H9 (cell line): ENCODE results near the gene KCTD18. TPM values are rescaled to one million over a fixed set of nuclear protein-coding genes. Genes with fewer than 3 reads are reported as not detected.

Source experiments
- DNase-seq: peaks from one replicate; pipeline ENCODE4 v3.0.0-alpha.2; 2017
- H2AFZ ChIP-seq: one replicate; pipeline ENCODE4 v1.6.1; 2013; ENCODE audit warnings: mild to moderate bottlenecking, low read length, control low read depth, moderate library complexity
- H2AK5ac ChIP-seq: 2 replicates; pipeline ENCODE4 v1.6.1; 2013; ENCODE audit warnings: low read length, control low read depth, mixed read lengths; ENCODE audit not compliant: insufficient read length
- H2BK120ac ChIP-seq: one replicate; pipeline ENCODE4 v1.6.1; 2013; ENCODE audit warnings: low read depth, mild to moderate bottlenecking, low read length, control low read depth, inconsistent platforms; ENCODE audit not compliant: poor library complexity, severe bottlenecking
- H2BK12ac ChIP-seq: 2 replicates; pipeline ENCODE4 v1.6.1; 2013; ENCODE audit warnings: low read length, control low read depth, mixed read lengths, low read depth; ENCODE audit not compliant: insufficient read length
- H2BK15ac ChIP-seq: 2 replicates; pipeline ENCODE4 v1.6.1; 2013; ENCODE audit warnings: low read depth, low read length, control low read depth
- H2BK20ac ChIP-seq: one replicate; pipeline ENCODE4 v1.6.1; 2013; ENCODE audit warnings: low read depth, mild to moderate bottlenecking, low read length, control low read depth, inconsistent platforms; ENCODE audit not compliant: poor library complexity, severe bottlenecking
- H2BK5ac ChIP-seq: 2 replicates; pipeline ENCODE4 v1.6.1; 2013; ENCODE audit warnings: low read length, control low read depth, mixed read lengths; ENCODE audit not compliant: insufficient read length
- H3K14ac ChIP-seq: 2 replicates; pipeline ENCODE4 v1.6.1; 2013; ENCODE audit warnings: low read length, control low read depth; ENCODE audit not compliant: insufficient read depth
- H3K18ac ChIP-seq: 2 replicates; pipeline ENCODE4 v1.6.1; 2013; ENCODE audit warnings: low read depth, mild to moderate bottlenecking, mixed read lengths, low read length, control low read depth; ENCODE audit not compliant: insufficient read length
- H3K23ac ChIP-seq: 2 replicates; pipeline ENCODE4 v1.6.1; 2013; ENCODE audit warnings: low read length, control low read depth, mixed read lengths, low read depth; ENCODE audit not compliant: insufficient read length
- H3K23me2 ChIP-seq: 2 replicates; pipeline ENCODE4 v1.6.1; 2013; ENCODE audit warnings: low read depth, mild to moderate bottlenecking, mixed read lengths, low read length, control low read depth; ENCODE audit not compliant: insufficient read length, poor library complexity, severe bottlenecking
- H3K27ac ChIP-seq: 2 replicates; pipeline ENCODE4 v1.5.1; 2013; ENCODE audit warnings: low read length, control low read depth, mixed read lengths, low read depth; ENCODE audit not compliant: insufficient read length
- H3K27me3 ChIP-seq: 2 replicates; pipeline ENCODE4 v1.6.1; 2013; ENCODE audit warnings: low read length, control low read depth, inconsistent platforms; ENCODE audit not compliant: insufficient read depth
- H3K4ac ChIP-seq: 2 replicates; pipeline ENCODE4 v1.6.1; 2013; ENCODE audit warnings: low read depth, mild to moderate bottlenecking, control low read depth, inconsistent platforms, low read length, moderate library complexity
- H3K4me1 ChIP-seq: 2 replicates; pipeline ENCODE4 v1.6.1; 2013; ENCODE audit warnings: low read length, control low read depth, inconsistent platforms; ENCODE audit not compliant: insufficient read depth
- H3K4me2 ChIP-seq: 2 replicates; pipeline ENCODE4 v1.6.1; 2013; ENCODE audit warnings: low read length, control low read depth, mixed read lengths; ENCODE audit not compliant: insufficient read length, insufficient read depth
- H3K56ac ChIP-seq: 2 replicates; pipeline ENCODE4 v1.6.1; 2013; ENCODE audit warnings: low read depth, mild to moderate bottlenecking, mixed read lengths, low read length, control low read depth; ENCODE audit not compliant: insufficient read length
- H3K79me1 ChIP-seq: 2 replicates; pipeline ENCODE4 v1.6.1; 2013; ENCODE audit warnings: low read depth, mild to moderate bottlenecking, moderate library complexity, low read length, control low read depth, inconsistent platforms; ENCODE audit not compliant: insufficient read depth, poor library complexity, severe bottlenecking
- H3K79me2 ChIP-seq: 2 replicates; pipeline ENCODE4 v1.6.1; 2013; ENCODE audit warnings: low read length, control low read depth, inconsistent platforms; ENCODE audit not compliant: insufficient read depth
- H3K9ac ChIP-seq: 2 replicates; pipeline ENCODE4 v1.6.1; 2013; ENCODE audit warnings: low read length, control low read depth, mixed read lengths; ENCODE audit not compliant: insufficient read length; ENCODE audit errors: extremely low read depth
- H3K9me3 ChIP-seq: one replicate; pipeline ENCODE4 v1.6.1; 2013; ENCODE audit warnings: low read depth, low read length, inconsistent platforms; ENCODE audit not compliant: control insufficient read depth
- H3T11ph ChIP-seq: one replicate; pipeline ENCODE4 v1.6.1; 2013; ENCODE audit warnings: mild to moderate bottlenecking, low read length, control low read depth, inconsistent platforms
- H4K20me1 ChIP-seq: one replicate; pipeline ENCODE4 v1.6.1; 2013; ENCODE audit not compliant: control insufficient read depth, insufficient read length, insufficient read depth
- H4K5ac ChIP-seq: 2 replicates; pipeline ENCODE4 v1.6.1; 2013; ENCODE audit warnings: low read depth, mild to moderate bottlenecking, mixed read lengths, low read length, control low read depth; ENCODE audit not compliant: insufficient read length
- H4K8ac ChIP-seq: replicated peaks from 2 replicates; pipeline ENCODE4 v1.6.1; 2013; ENCODE audit warnings: low read length, control low read depth, mixed read lengths, low read depth; ENCODE audit not compliant: insufficient read length
- H4K91ac ChIP-seq: 2 replicates; pipeline ENCODE4 v1.6.1; 2013; ENCODE audit warnings: low read depth, mild to moderate bottlenecking, moderate library complexity, mixed read lengths, low read length, control low read depth; ENCODE audit not compliant: insufficient read length
- H3K27ac Mint-ChIP-seq, 3 experiments: 2 replicates in 2 of 3; 3 replicates in 1 of 3; pipeline ENCODE4 v1.8.0; 2020 to 2021; ENCODE audit warnings: mixed read lengths in 3 of 3, mild to moderate bottlenecking in 1 of 3, moderate library complexity in 1 of 3
- H3K27me3 Mint-ChIP-seq: 2 replicates; pipeline ENCODE4 v1.8.0; 2021; ENCODE audit warnings: low read depth, mild to moderate bottlenecking, moderate library complexity, mixed read lengths
- H3K36me3 Mint-ChIP-seq, 3 experiments: 2 replicates in 2 of 3; 3 replicates in 1 of 3; pipeline ENCODE4 v1.8.0; 2020 to 2021; ENCODE audit warnings: low read depth in 3 of 3, mixed read lengths in 3 of 3; ENCODE audit not compliant: insufficient read depth in 1 of 3
- H3K4me1 Mint-ChIP-seq, 2 experiments: 2 replicates each; pipeline ENCODE4 v1.8.0; 2020; ENCODE audit warnings: mixed read lengths in 2 of 2
- H3K4me3 Mint-ChIP-seq, 2 experiments: 2 replicates in 1 of 2; 3 replicates in 1 of 2; pipeline ENCODE4 v1.8.0; 2020 to 2021; ENCODE audit warnings: mild to moderate bottlenecking in 2 of 2, mixed read lengths in 2 of 2, moderate library complexity in 1 of 2
- H3K9me3 Mint-ChIP-seq, 2 experiments: 2 replicates in 1 of 2; 3 replicates in 1 of 2; pipeline ENCODE4 v1.8.0; 2020; ENCODE audit warnings: mild to moderate bottlenecking in 2 of 2, mixed read lengths in 2 of 2, moderate library complexity in 1 of 2
- CTCF ChIP-seq: fragments of 200-600 bp; sonication (generic); conservative IDR thresholded peaks from 3 replicates; pipeline ENCODE4 v1.8.0; 2021; ENCODE audit warnings: antibody characterized with exemption, mild to moderate bottlenecking
- WGBS: extraction: QIAGEN DNeasy Blood & Tissue Kit; methylation state at CpG from one replicate; pipeline ENCODE4 v1.1.7; 2013; ENCODE audit warnings: missing lambda C conversion rate, low lambda C conversion rate, mixed read lengths; ENCODE audit not compliant: insufficient read length; ENCODE audit errors: extremely low coverage; 5-methylcytosine and 5-hydroxymethylcytosine counted together
- total RNA-seq: library from RNA; stranded (reverse); gene quantifications from 2 replicates; pipeline ENCODE4 v1.2.1, GENCODE V29; 2021

KCTD18 gene
- total RNA-seq, 1 experiment from 2014 or later = 4.9 TPM

GRCh38 chr2:200483729-200484198 is 26.1 kb downstream of the KCTD18 start:
- Histone ChIP-seq H3K14ac (no peak overlapping the region), H3K9ac (no peak overlapping the region), H3K79me2 (no peaks in the 10 kb centered on the region), H2BK120ac (no peak overlapping the region), H3K4me1 (peaks cover 4% of the 10 kb centered on the region), H3K4me2 (no peak overlapping the region), H3K23ac (no peak overlapping the region), H3K27ac (no peak overlapping the region), H3K18ac (no peak overlapping the region), H3K56ac (no peak overlapping the region), H4K91ac (no peak overlapping the region), H2AK5ac (no peak overlapping the region), H4K20me1 (no peaks in the 10 kb centered on the region), H3K23me2 (no peaks in the 10 kb centered on the region), H3K4ac (no peak overlapping the region), H2BK12ac (no peak overlapping the region), H2BK20ac (no peak overlapping the region), H4K5ac (no peak overlapping the region), H2BK15ac (no peak overlapping the region), H3K9me3 (no peaks in the 10 kb centered on the region), H4K8ac (no peak overlapping the region), H3T11ph (no peak overlapping the region), H2BK5ac (no peak overlapping the region), H3K79me1 (no peaks in the 10 kb centered on the region), H3K27me3 (no peaks in the 10 kb centered on the region), H2AFZ (no peak overlapping the region)
- Mint-ChIP-seq H3K36me3 (peaks cover 3 to 10% (median 5%) of the 10 kb centered on the region in 3 experiments; a peak in 4 of 7 replicates), H3K27me3 (no peaks in the 10 kb centered on the region; the same call in 1 of the 2 replicates), H3K4me3 (no peak overlapping the region), H3K9me3 (no peaks in the 10 kb centered on the region), H3K27ac (no peak overlapping the region), H3K4me1 (peaks cover 29 to 30% of the 10 kb centered on the region in 2 experiments)
- DNase-seq = peak; percentile 88
- no CpG with 5 or more reads among the region's 4 CpGs for WGBS
- TF ChIP-seq CTCF = peak; percentile 87
